Measurements from ENCODE around the gene TRIM3.

TRIM3 gene

GRCh38 chr11:6456361-6457073 is 17.2 kb downstream of the TRIM3 start:
- no peak overlapping the region for H3K4me3 ChIP-seq (ENCODE audit: low read depth, low read length)
- in situ Hi-C loops (cut with HindIII; ENCODE audit: low sequenced_read_pairs), result no loop called here
- no peak for DNase-seq (ENCODE audit: low read depth)
- TF ChIP-seq CTCF (IDR thresholded peaks at IDR 0.05; ENCODE audit: low read depth, low read length, missing control alignments), result no peak

- in situ Hi-C loops (cut with HindIII; ENCODE audit: low sequenced_read_pairs), result no loop called here
- TF ChIP-seq CTCF (IDR thresholded peaks at IDR 0.05; ENCODE audit: low read depth, low read length, missing control alignments), result no peak
- H3K4me3 ChIP-seq (ENCODE audit: low read depth, low read length), result no peak overlapping the region
Observed at GRCh38 chr11:6455070-6455469, 18.7 kb downstream of the TRIM3 start.

GRCh38 chr11:6453152-6453551 is 20.6 kb downstream of the TRIM3 start:
- no peak for TF ChIP-seq CTCF (IDR thresholded peaks at IDR 0.05; ENCODE audit: low read depth, low read length, missing control alignments)
- DNase-seq (ENCODE audit: low read depth), result no peak
- in situ Hi-C loops (cut with HindIII; ENCODE audit: low sequenced_read_pairs), result no loop called here
- H3K4me3 ChIP-seq (ENCODE audit: low read depth, low read length), result no peak overlapping the region

More at GRCh38 chr11:6455070-6455469, 18.7 kb downstream of the TRIM3 start:
- DNase-seq (ENCODE audit: low read depth), result no peak

GRCh38 chr11:6452219-6452618 is 21.5 kb downstream of the TRIM3 start:
- in situ Hi-C loops (cut with HindIII; ENCODE audit: low sequenced_read_pairs), result no loop called here
- H3K4me3 ChIP-seq (ENCODE audit: low read depth, low read length), result no peak overlapping the region
- DNase-seq (ENCODE audit: low read depth), result no peak
- TF ChIP-seq CTCF (IDR thresholded peaks at IDR 0.05; ENCODE audit: low read depth, low read length, missing control alignments), result no peak

- in situ Hi-C loops (cut with HindIII; ENCODE audit: low sequenced_read_pairs), result no loop called here
- no peak overlapping the region for H3K4me3 ChIP-seq (ENCODE audit: low read depth, low read length)
- no peak for TF ChIP-seq CTCF (IDR thresholded peaks at IDR 0.05; ENCODE audit: low read depth, low read length, missing control alignments)
- DNase-seq (ENCODE audit: low read depth), result no peak
Observed at GRCh38 chr11:6448574-6448973, 25.2 kb downstream of the TRIM3 start.

GRCh38 chr11:6443269-6444003 is 30.3 kb downstream of the TRIM3 start:
- in situ Hi-C loops (cut with HindIII; ENCODE audit: low sequenced_read_pairs), result no loop called here
- H3K4me3 ChIP-seq (ENCODE audit: low read depth, low read length), result no peak overlapping the region
- peak; percentile 18 for DNase-seq (ENCODE audit: low read depth)
- peak; percentile 89 for TF ChIP-seq CTCF (IDR thresholded peaks at IDR 0.05; ENCODE audit: low read depth, low read length, missing control alignments)

Data from astrocyte of the cerebellum (primary cell).